ENCODE data around the gene TMOD4.
"Not testable (repeated sequence)": the region's sequence is repeated elsewhere in the genome, so short reads cannot be mapped to it uniquely, and the experiment has no call there.

The TMOD4 gene

DNA sequence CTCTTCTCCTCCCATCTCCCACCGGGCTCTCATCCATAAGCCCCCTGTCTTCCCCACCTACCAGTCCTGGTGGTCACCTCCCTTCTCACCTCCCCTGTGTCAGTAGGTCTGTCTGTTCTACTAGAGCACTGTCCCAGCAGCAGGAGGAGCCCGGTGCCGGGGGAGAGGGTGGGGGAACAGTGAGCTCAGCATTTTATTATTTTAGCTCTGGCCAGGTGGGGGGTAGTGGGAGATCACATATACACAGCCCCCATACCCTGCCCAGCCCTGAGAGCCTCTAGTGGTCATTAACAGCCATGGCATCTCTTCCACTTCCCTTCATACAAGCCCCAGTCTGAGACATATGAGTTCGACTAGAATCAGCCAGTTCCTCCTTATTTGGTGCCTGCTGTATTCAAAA, at the start of gene TMOD4:
Gene TMOD4, minus strand, starts transcription at position 119 of the 400 bp plus-strand sequence. CDS start 1,106 bp downstream, outside the sequence.
- DNase-seq: no peak

DNA sequence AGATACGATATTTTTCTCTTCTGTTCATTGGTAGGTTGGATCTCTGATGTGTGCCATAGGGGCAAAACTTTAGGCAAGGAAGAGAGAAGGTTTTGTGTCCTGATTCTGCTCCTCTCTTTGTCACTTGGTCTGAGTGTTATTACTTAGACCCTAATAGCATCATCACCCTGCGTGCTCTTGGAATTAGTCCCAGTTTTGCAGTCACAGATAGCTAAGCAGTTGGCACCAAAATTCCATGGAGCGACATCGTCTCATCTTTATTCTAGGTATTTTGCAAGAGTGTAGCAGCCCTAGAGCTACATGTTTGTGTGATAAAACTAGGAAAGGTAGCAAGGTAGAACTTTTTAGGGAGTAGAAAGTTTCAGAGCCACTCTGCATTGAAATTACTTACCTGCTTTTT, 46.3 kb upstream of the TMOD4 start:
- no peak for DNase-seq

DNA sequence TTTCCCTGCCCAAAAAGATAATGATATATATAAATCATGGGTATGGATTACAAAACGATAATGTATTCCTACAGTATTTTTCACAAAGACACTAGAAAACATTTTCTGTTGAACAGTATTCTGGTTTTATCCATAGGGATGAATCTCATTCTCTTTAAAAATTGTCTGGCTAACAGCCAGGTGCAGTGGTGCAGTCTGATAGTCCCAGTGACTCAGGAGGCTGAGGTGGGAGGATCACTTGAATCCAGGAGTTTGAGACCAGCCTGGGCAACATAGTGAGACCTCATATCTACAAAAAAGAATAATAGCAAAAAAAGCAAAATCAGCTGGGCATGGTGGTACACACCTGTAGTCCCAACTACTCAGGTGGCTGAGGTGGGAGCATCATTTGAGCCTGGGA, 45.8 kb upstream of the TMOD4 start:
- DNase-seq: no peak

DNA sequence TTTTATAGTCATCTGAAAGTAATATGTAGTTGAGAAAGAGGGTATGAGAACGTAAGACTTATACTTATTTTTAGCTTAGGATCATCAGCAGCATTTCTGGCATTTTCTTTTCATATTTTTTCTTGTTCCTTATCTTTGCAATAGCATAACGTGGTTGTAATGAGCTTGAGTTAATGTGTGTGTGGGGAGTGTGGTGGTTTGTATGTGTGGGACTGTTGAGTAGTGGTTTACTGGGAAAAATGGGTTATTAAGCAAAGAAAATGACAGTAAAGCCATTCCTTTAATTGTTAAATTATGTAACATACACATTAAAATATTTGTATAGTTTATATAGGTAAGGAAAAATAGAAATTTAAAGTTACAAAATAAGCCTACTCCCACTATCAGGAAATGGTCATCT, 37.8 kb upstream of the TMOD4 start:
- no peak for DNase-seq

- no peak for DNase-seq
Observed at GRCh38 chr1:151211972-151212705, 36.4 kb upstream of the TMOD4 start.

DNA sequence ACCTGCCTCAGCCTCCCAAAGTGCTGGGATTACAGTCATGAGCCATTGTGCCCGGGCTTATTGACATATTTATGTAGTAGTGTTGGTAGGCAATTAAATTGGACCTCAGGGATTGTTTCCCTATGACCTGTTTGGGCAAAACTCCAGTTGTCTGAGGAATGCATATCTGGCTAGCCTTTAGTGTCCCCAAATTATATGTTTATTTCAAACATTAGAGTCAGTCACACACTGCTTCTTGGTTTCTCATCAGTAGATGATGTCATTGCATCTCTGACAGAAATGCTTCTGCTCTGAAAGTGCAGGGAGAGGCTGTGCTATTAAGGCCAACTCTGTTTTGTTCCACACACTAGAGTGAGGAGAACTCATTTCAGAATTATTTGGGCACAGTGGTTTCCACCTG, 35.0 kb upstream of the TMOD4 start:
- no peak for DNase-seq

DNA sequence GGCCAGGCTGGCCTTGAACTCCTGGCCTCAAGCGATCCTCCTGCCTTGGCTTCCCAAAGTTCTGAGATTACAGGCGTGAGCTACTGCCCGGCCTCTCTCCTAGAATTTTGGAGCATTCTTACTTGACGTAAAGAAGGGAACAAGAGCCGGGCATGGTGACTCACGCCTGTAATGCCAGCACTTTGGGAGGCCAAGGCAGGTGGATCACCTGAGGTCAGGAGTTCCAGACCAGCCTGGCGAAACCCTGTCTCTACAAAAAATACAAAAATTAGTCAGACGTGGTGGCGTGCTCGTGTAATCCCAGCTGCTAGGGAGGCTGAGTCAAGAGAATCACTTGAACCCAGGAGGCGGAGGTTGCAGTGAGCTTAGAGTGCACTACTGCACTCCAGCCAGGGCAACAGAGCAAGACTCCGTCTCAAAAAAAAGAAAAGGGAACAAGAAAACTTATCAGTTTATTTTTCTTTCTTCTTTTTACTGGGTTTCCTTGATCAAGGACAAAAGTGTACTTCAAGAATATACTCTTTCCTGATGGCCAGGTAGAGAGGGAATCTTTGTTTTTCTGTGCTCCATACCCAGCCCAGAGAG, 29.7 kb upstream of the TMOD4 start:
- not testable (repeated sequence) for DNase-seq

- no peak for DNase-seq
Observed at GRCh38 chr1:151199873-151200581, 24.2 kb upstream of the TMOD4 start.

GRCh38 chr1:151198254-151199127, 22.7 kb upstream of the TMOD4 start, which contains the start of gene PIP5K1A:
PIP5K1A (plus strand) TSS chr1:151198552; CDS start chr1:151198997, 445 bp downstream.
- peak; percentile 99 for DNase-seq

- DNase-seq: no peak
Observed at GRCh38 chr1:151197863-151198253, 22.1 kb upstream of the TMOD4 start.

DNA sequence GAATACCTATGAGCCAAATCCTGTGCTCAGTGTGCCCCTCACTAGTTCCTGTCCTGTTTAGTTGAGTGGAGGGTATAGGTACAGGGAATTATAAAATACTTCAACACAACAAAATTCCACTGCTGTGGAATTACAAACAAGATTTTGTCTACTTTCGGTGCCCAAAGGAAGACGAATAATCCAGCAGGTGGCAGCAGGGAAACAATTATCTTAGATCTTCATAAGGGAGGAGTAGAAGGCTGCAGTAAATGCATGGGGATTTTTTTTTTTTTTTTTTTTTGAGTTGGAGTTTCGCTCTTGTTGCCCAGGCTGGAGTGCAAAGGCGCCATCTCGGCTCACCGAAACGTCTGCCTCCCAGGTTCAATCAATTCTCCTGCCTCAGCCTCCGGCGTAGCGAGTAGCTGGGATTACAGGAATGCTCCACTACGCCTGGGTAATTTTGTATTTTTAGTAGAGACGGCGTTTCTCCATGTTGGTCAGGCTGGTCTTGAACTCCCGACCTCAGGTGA, 20.6 kb upstream of the TMOD4 start:
- DNase-seq: peak; percentile 17 to 48

DNA sequence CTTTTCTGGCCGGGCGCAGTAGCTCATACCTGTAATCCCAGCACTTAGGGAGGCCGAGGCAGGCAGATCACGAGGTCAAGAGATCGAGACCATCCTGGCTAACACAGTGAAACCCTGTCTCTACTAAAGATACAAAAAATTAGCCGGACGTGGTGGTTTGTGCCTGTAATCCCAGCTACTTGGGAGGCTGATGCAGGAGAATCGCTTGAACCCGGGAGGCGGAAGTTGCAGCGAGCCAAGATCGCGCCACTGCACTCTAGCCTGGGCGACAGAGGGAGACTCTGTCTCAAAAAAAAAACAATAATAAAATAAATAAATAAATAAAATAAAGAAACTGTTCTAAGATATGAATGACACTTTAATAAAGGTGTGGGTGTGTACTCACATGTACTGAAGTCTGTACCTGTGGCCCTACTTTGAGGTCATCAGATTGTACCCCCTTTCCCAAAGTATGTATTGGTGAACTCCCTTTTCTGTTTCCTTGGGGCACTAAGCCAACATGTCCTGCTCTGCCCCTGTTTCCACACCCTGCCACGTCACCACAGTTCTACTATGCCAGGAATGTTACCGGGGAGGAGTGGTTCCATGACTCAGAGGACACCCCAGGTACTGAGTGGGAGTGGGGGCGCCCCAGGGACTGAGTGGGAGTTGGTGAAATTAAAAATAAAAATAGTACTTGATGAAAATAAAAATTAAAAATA, 19.3 kb upstream of the TMOD4 start:
- not testable (repeated sequence) for DNase-seq

- DNase-seq: no peak
Observed at GRCh38 chr1:151193856-151194255, 18.1 kb upstream of the TMOD4 start.

DNA sequence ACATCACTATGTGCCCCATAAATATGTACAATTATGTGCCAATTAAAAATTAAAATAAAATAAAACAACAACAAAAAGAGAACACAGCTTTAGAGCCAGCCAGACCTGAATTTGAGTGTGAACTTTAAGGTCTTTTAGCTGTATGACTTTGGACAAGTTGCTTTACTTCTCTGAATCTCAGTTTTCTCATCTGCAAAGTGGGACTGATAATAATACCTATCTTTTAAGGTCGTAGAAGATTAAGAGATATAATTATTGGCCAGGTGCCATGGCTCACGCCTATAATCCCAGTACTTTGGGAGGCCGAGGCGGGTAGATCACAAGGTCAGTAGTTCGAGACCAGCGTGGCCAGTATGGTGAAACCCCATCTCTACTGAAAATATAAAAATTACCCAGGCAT, 17.5 kb upstream of the TMOD4 start:
- no peak for DNase-seq

- no peak for DNase-seq
Observed at GRCh38 chr1:151192047-151192446, 16.3 kb upstream of the TMOD4 start.

DNA sequence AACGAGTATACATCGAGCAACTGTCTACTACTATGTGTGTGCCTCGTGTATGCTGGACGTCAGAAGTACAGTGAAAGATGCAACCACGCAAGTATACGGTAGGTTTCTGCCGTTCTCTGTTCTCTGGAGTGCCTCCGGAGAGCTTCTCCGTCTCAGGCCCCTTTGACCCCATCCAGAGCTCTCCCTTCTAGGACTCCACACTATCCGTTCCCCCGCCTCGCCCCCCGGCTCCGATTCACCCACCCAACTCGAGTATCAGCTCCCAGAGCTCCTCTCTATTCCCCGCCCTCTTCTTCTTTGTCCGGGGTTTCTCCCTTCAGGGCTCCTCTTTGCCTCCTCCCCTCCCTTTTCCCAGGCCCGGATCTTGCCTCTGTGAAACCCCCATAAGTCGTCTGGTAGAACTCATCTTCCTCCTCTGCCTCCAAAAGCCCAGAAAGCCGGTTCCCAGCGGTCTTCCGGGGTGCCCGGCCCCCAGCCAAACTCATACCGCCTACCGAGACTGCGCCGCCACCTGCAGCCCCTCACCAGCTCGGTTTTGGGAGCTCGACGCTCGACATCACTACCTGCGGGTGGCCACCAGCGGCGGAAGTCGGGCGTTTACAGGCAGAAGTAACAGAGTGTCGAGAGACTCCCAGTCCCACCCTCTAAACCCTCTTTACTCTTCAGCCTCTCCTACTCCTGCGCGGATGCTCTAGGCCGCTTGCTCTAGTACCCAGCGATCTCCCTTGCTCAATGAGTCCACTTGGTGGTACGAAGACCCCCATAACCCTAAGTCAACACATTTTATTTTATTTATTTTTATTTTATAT, 14.1 kb upstream of the TMOD4 start, which contains the start of gene VPS72:
Gene VPS72, minus strand, starts transcription at position 561 of the 809 bp plus-strand sequence. Its CDS starts 76 bp downstream, at position 485.
- DNase-seq: peak; percentile 74 to 77

DNA sequence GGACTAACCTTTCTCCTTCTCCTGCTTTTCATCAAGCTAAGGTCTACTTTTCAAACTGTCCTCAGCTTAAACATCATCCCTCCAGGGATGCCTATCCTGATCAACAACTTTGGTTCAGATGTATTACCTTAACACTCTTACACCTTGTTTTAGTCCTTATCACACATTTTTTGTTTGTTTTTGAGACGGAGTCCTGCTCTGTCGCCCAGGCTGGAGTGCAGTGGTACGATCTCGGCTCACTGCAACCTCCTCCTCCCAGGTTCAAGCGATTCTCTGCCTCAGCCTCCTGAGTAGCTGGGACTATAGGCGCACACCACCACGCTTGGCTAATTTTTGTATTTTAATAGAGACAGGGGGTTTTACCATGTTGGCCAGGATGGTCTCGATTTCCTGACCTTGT, 12.9 kb upstream of the TMOD4 start:
- DNase-seq: not testable (repeated sequence)

- DNase-seq: no peak
Observed at GRCh38 chr1:151187205-151187604, 11.4 kb upstream of the TMOD4 start.

- DNase-seq: no peak
Observed at GRCh38 chr1:151184211-151184610, 8.4 kb upstream of the TMOD4 start.

GRCh38 chr1:151176514-151177045, 799 bp upstream of the TMOD4 start:
- DNase-seq: no peak

All from stimulated activated CD4-positive, alpha-beta T cell treated with anti-CD3 and anti-CD28 coated beads, Interleukin-2, amount 100 ng/mL, for 48 hours (primary cell).